ENCODE measurements around the gene CYTH1.
A peak's percentile ranks its signal among the peaks of the same experiment; 100 is the strongest.

The CYTH1 gene, protein sequence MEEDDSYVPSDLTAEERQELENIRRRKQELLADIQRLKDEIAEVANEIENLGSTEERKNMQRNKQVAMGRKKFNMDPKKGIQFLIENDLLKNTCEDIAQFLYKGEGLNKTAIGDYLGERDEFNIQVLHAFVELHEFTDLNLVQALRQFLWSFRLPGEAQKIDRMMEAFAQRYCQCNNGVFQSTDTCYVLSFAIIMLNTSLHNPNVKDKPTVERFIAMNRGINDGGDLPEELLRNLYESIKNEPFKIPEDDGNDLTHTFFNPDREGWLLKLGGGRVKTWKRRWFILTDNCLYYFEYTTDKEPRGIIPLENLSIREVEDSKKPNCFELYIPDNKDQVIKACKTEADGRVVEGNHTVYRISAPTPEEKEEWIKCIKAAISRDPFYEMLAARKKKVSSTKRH

GRCh38 chr17:78781893-78782304 lies at the start of gene CYTH1:
TSS of gene CYTH1 (minus strand) at chr17:78782273. CDS start at chr17:78782223, 50 bp downstream.
- no peak for DNase-seq (ENCODE audit: low read depth)

- DNase-seq (ENCODE audit: low read depth): no peak
Observed at GRCh38 chr17:78829477-78829876, 47.4 kb upstream of the CYTH1 start.

DNA sequence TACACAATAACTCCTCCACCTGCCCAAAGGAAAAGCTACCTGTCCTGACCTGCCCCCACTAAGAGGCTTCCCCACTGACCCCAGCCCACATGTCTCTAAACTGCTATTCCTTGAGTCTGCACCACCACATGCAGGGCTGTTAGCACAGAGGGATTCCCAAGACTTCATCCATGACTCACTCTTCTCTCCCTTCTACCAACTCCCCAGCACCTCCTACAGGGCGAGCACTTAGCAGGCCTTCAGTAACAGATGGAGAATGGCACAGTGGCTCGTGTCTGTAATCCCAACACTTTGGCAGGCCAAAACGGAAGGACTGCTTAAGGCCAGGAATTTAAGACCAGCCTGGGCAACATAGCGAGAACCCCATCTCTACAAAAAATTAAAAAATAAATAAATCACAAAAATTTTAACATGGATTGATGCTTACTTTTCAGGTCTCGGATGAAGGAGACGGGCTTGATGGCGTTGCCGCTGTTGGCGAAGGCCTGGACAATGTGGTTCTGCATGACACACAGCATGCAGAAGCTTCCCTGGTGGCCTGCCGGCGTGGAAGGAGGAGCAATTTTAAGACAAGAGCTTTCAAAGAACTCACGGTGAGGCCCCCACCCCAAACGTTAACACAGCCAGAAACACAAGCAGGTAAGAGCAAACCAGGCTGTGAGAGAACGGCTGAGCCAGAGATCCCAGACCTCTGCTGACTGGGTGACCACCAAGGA lies 46.6 kb upstream of the CYTH1 start:
- no peak for DNase-seq (ENCODE audit: low read depth)

GRCh38 chr17:78826836-78827509 lies 44.9 kb upstream of the CYTH1 start:
- no peak for DNase-seq (ENCODE audit: low read depth)

GRCh38 chr17:78826421-78826820 lies 44.3 kb upstream of the CYTH1 start:
- no peak for DNase-seq (ENCODE audit: low read depth)

DNA sequence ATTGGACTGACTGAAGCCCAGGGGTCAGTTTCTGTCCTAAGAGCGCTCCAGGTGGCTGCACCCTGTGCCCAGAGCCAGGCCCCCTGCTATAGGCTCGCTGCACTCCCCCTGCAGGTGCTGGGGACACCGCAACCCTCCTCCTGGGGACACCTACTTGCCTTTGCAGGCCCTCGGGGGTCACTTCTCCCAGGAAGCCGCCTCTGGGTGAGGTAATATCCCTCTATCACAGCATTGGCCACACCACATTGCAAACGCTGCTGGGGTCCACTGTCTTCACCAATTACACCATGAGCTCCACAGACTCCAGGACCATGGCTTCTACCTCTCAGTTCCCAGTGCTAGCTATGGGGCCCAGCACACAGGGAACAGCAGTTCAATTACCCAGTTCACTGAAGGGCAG lies 43.6 kb upstream of the CYTH1 start:
- DNase-seq (ENCODE audit: low read depth): no peak

GRCh38 chr17:78824240-78824639 lies 42.2 kb upstream of the CYTH1 start:
- no peak for DNase-seq (ENCODE audit: low read depth)

- no peak for DNase-seq (ENCODE audit: low read depth)
Observed at GRCh38 chr17:78823282-78824046, 41.4 kb upstream of the CYTH1 start.

DNA sequence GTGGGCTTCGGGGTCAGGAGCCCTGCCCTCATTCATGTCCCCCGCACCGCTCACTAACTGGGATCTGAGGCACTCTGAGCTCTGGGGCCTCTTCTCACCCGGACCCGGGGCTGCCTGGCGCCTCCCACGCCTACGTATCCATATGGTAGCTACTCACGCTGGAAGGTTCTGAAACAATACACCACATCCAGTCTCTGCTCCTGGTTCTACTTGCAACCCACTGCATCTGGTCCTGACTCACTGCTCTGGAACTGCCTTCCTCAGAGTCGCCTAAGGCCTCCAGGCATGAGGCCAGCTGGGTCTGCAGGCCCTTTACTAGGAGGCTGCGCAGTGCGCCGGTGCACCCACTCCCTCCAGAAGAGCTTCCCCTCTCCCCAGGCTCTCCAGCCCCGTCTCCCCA lies 40.5 kb upstream of the CYTH1 start:
- no peak for DNase-seq (ENCODE audit: low read depth)

DNA sequence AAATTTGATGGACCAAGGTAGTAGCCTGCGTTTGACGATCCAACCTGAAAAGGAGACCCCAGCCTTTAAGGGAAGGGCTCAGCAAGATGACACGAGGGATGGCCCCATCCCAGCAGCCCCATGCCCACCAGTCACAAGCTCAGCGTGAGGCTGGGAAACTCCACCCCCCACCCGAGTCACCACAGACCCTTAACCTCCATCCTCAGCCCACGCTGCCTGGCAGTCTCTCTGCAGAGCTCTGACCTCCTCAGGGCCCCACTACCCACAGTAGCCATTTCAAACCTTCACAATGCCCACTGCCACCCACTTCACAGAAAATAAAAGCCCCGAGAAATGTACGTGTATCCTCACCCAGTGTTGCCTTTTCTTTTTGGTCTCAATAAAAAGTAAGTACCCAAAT lies 39.9 kb upstream of the CYTH1 start:
- no peak for DNase-seq (ENCODE audit: low read depth)

DNA sequence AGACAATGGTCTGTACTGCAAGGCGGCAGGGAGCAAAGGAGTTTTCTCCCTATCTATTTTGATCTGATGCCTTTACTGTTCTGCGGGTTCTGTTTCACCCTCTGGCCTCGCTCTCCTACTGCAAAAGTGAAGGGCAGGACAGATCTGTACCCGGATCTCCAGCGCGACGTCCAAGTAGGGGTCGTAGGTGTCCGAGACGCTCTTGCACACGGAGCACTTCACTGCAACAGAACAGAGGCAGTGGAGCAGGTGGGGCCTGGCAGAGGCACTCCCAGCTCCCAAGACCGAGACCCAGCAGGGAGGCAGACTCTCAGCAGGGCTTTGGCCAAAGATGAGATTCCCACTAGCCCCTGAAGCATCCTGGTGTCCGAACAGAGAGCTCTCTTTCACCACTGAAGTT lies 38.8 kb upstream of the CYTH1 start:
- DNase-seq (ENCODE audit: low read depth): no peak

GRCh38 chr17:78819806-78820792 lies 38.0 kb upstream of the CYTH1 start:
- DNase-seq (ENCODE audit: low read depth): no peak

GRCh38 chr17:78819402-78819801 lies 37.3 kb upstream of the CYTH1 start:
- no peak for DNase-seq (ENCODE audit: low read depth)

GRCh38 chr17:78818932-78819331 lies 36.9 kb upstream of the CYTH1 start:
- peak; percentile 27 for DNase-seq (ENCODE audit: low read depth)

- DNase-seq (ENCODE audit: low read depth): no peak
Observed at GRCh38 chr17:78818152-78818846, 36.2 kb upstream of the CYTH1 start.

DNA sequence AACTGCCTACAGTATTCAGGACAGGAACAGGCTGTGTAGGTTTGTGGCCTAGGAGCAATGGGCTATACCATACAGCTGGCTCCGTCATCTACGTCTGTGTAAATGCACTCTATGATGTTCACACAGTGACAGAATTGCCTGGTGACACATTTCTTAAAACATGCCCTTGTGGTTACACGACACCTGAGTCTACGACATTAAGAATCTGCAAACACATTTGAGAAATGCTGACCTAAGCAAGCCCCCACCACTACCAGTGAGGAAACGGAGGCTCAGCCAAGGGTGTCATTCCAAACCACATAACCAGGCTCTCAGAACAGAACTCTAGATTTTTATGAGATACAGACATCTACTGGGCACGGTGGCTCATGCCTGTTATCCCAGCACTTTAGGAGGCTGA lies 35.0 kb upstream of the CYTH1 start:
- no peak for DNase-seq (ENCODE audit: low read depth)

DNA sequence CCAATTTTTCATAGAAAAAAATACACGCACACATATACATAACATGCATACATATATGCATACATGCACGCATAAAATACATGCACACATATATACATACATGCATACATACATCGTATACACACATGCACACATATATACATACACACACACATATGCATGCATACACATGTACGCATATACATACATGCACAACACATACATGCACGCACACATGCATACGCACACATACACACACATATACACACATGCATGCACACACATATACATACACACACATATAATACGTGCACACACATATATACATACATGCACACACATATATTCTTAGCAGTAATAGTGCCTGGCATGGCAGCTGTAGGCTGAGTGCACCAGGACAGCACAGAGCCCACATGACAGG lies 33.6 kb upstream of the CYTH1 start:
- DNase-seq (ENCODE audit: low read depth): no peak

DNA sequence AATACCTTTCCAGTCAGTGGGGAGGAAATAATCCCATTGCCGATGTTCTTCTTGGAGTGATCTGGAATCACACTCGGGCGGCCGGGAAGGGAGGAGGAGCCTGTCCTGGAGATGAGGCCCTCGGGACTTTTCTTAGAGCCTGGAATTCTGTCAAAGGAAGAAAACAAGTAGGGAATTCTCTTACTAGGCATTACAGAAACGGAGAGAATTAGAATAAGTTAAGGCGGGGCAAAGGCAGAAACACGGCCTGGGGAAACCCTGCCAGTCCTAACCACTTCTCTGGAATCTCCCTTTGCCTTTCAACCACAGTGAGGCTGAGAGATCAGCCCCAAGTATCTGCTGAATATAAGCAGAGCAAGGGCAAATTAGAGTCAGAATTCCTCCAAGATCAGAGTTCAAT lies 30.8 kb upstream of the CYTH1 start:
- no peak for DNase-seq (ENCODE audit: low read depth)

- no peak for DNase-seq (ENCODE audit: low read depth)
Observed at GRCh38 chr17:78808163-78808562, 26.1 kb upstream of the CYTH1 start.

DNA sequence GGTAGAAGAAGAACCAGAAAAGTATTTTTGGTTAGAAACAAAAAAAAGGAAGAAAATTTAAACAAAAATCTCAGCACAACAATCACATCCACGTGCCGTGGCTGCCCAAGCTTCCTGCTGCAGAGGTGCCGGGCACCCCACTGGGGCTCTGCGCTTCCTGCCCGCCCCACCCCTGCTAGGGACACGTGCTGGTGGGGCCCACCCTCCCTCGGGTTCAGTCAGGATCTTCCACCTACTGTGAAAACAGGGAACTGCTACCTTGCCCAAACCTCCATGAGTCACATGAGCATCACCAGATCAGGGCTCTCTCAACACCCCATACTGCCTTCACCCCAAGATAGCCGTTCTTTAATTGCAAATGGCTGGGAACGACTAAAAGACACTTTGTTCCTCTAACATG lies 24.4 kb upstream of the CYTH1 start:
- no peak for DNase-seq (ENCODE audit: low read depth)

Data from stimulated activated CD8-positive, alpha-beta memory T cell treated with anti-CD3 and anti-CD28 coated beads, Interleukin-15, amount 100 ng/mL, for 1 hour (primary cell).